Measurements from ENCODE around the gene RFX7.
"Not testable (repeated sequence)": the region's sequence is repeated elsewhere in the genome, so short reads cannot be mapped to it uniquely, and the experiment has no call there.

Gene RFX7

DNA sequence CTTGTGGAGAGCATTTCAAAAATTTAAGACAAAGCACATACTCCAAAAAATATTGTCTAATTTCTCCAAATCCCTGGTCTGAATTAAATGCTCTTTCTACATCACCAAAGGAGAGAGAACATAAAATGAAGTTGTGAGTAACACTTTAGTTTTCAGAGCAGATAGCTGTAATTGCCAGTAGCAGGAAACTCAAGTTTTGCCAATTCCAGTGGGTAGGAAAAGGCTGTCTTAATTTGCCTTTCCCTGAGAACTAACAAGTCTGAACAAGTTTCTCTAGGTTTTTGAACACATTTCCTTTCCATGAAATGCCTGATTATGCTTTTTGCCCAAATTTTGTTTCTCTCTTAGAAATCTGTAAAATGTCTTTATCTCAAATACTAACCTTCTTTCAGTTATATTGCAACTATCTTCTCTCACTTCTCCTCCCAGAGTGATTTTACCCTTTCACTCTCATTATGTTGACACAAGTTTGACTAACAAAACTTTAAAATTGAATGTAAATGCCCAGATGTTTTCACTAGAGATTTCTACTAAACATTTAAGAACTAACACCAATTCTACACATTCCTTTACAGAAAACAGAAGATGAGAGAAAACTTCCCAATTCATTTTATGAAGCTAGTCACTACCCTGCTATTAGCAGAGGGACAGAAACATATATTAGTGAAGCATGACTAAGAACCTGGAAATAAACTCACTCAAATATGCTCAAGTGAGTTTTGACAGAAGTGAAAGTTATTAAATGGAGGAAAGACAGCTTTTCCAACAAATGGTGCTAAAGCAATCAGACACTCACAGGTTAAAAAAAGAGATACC, 38.4 kb downstream of the RFX7 start:
- no peak for DNase-seq

DNA sequence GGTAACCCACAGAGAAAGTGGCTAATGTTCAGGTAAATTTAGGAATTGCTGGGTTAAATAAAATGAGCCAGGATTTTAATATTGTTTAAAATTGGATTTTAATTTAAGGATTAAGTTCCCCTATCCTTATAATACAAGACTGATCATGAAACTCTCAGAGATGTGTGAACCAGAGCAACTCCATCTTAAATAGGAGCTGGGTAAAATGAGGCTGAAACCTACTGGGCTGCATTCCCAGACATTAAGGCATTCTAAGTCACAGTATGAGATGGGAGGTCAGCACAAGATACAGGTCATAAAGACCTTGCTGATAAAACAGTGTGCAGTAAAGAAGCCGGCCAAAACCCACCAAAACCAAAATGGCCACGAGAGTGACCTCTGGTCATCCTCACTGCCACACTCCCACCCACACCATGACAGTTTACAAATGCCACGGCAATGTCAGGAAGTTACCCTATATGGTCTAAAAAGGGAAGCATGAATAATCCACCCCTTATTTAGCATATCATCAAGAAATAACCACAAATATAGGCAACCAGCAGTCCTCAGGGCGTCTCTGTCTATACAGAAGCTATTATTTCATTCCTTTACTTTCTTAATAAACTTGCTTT, 40.3 kb downstream of the RFX7 start:
- not testable (repeated sequence) for DNase-seq

- DNase-seq, result no peak
Measured at GRCh38 chr15:56202701-56203100, 41.0 kb downstream of the RFX7 start.

DNA sequence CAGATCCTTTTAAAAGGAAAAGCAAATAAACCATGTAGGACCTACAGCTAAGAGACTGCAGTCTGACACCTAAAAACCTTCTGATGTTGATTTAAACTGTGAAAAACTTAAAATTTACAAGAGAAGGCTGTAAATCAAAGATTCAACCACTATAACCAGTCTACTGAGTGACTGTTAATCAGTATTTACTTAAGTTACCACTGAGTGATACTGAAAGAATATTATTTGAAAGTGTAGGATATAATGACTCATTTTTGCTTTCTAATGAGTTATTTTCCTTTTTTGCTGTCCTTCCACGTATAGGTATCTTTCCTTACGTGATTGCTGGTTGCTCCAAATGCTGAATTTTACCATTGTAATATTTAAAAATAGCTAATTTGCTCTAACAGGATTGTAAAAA, 44.6 kb downstream of the RFX7 start:
- DNase-seq, result no peak

DNA sequence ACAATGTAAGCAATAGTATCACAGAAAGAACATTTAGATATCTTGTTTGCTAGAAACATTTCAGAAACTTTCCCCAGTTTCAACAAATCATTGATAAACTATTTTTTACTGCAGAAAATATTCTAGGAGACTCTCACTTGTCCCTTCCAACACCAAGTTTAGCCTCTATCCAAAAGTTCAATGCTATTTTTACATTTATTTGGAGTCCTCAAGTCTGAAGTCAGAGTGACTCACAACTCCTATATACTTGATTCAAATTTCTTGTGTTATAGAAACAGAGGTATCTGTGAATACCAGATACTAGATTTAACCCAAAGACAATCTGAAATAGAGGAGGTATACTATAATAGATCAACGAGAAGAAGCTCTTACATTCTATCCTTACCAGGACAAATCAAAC, 49.6 kb downstream of the RFX7 start:
- DNase-seq, result no peak

DNA sequence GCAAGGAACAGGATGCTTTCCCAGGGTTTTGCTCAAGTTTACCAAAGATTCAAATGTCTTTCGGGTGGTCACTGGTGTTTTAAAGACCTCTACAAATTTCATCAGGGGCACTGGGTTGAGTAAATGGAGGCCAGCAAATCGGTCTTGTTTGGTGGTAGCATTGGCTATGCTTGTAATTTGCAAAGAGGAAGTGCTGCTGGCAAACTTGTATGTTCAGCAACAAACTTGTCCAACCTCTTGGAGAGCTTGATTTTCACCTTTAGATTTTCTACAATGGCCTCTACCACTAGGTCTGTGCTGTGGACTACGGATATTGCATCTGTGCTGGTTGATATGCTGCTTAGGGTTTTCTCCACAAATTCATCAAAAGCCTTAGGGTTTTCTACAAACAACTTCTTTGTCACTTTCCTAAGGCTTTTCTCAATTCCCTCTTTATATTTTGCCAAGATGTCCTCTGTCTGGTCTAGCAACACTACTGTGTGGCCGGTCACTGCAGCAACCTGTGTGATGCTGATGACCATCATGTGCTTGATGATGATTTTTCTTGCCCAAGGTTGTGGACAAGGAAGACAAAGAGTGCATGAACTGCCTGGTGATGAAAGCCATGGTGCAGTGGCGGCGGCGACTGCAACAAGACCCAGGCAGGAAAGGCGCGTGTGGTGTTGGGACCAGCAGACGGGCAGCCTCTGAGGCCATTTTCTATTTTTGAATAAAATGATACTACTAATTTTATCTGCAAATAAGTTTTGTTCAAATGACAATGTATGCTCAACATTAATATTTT, 50.8 kb downstream of the RFX7 start:
- no peak for DNase-seq

- no peak for DNase-seq
Measured at GRCh38 chr15:56187665-56188064, 56.0 kb downstream of the RFX7 start.

DNA sequence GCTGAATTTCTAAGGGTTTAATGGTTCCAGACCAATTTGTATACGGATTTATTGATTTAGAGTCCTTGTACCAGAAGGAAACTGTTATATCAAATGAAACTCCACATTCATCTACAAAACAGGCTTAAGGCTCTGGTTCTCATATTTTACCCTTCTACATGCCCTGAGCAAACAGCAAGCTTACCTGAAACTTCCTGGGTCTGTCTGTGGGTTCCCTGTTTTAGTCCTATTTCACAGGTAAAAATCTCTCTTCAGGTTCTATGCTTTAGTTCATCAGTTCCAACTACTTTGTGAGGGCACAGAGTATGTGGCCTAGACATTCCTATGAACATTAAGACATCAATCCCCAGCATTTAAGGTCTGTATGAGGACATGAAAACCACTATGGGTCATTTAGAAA, 57.7 kb downstream of the RFX7 start:
- no peak for DNase-seq

DNA sequence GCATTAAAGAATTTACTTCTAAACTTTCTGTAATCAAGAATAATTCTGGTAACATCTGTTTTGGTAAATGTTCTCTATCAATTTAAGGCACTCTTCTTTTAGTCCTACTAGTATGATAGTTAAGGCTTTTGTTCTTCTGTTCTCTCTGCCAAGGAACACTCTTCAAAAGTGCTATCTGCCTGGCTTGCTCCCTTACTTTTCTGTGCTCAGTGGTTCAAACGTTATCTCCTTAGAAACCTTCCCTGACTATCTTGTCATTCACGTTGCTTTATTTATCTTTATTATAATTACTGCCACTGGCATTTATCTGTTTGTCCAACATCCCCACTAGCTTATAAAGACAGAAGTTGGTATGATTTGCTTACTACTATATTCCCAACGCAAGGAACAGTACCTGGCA, 59.2 kb downstream of the RFX7 start:
- DNase-seq, result no peak

DNA sequence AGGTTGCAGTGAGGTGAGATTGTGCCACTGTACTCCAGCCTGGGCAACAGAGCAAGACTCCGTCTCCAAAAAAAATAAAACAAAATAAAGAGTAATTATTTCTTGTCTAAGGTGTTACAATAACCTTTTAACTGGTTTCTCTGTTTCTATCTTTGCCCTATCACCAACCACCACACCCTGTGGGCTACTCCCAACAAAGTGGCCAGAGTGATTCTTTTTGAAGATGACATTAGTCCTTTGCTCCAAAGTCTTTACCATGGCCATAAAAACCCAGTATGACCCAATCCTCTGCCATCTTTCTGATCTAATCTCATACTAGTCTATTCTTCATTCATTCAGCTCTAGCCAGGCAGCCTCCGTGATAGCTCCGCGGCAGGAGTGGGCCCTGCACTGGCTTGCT, 62.8 kb downstream of the RFX7 start:
- no peak for DNase-seq

DNA sequence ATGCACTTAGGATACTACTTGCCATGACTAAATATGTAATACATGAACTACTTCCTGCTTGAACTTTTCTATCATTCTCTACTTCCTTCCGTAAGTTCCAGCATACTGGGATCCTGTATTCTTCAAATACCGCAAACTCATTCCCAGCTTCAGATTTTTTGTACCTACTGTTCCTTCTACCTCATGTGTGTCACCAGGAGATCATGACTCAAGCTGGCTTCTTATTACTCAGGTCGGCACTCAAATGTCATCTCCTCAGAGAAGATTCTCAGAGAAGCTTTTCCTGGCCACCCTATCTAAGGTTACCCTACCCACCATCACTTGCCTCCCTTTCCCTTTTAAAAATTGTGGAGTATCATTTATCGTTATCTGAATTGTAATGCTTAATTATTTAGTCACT, 66.7 kb downstream of the RFX7 start:
- no peak for DNase-seq

- no peak for DNase-seq
Measured at GRCh38 chr15:56175788-56176187, 67.9 kb downstream of the RFX7 start.

DNA sequence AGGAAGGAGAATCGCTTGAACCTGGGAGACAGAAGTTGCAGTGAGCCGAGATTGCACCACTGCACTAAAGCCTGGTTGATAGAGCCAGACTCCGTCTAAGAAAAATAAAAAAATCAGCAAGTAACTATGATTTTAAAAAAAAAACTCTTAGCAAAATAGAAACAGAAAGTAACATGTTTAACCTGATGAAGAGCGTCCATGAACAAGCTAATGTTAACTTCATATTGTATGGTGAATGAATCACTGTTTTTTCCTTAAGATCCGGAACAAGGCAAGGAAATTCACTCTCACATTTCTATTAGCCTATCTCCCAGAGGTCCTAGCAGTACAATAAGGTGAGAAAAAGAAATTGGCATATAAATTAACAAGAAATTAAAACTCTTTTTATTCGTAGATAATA, 69.0 kb downstream of the RFX7 start:
- no peak for DNase-seq

DNA sequence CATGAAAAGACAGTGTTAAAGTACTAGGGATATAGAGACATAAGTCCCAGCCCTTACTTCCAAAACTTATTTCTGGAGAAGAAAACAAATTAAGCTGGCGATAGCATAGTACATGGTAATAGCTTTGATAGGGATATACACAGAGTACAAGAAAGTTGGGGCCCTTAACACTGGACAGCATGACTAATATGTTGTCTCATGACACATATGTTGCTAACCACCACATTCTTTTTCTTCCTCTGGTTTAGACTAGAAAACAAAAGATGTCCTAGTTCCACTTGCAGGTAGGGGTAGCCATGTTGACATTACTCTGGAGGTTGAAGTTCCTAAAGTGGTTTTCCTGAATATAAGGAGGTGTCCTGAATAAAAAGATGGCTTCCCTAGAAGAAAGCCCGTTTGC, 75.3 kb downstream of the RFX7 start:
- DNase-seq, result no peak

GRCh38 chr15:56165234-56165633, 78.4 kb downstream of the RFX7 start:
- no peak for DNase-seq

DNA sequence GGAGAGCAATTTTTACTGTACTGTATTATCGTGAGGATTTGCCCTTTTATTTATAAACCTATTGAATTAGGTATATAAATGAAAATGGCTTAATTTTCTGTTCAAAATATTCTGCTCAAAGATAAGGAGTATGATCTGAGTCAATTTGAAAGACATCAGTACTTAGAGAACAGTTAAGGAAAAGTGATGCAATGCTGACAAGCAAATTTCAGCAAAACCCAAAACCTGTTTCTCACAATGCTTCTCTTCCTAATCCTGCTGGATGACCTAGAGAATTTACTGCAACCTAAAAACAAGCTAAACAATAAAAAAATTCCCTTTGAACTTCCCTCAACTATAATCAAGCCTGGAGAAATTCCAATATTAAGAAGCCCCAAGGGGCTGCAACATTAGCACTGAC, 82.7 kb downstream of the RFX7 start:
- no peak for DNase-seq

GRCh38 chr15:56156877-56157276, 86.8 kb downstream of the RFX7 start:
- DNase-seq, result no peak

- not testable (repeated sequence) for DNase-seq
Measured at GRCh38 chr15:56155278-56155677, 88.4 kb downstream of the RFX7 start.

GRCh38 chr15:56154768-56155167, 88.9 kb downstream of the RFX7 start:
- not testable (repeated sequence) for DNase-seq

- no peak for DNase-seq
Measured at GRCh38 chr15:56150204-56150603, 93.5 kb downstream of the RFX7 start.

DNA sequence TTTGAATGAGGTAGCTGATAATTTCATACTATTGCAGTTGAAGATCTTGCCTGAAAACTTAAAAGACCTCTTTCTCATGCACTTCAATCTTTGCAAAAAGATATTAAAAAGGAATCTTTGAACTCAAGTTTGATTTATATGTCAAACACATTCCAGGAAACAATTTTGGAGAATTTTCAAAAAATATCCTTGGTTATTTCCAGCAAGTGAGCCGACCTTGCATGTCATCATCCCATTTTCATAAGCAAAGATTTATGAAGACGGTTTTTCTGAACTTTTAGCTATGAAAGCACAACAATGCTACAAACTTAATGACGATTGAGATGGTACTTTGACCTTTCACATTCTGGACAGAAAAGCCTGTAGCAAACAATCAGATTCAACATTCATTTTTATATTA, 95.6 kb downstream of the RFX7 start:
- DNase-seq, result no peak

- DNase-seq, result no peak
Measured at GRCh38 chr15:56146756-56147155, 96.9 kb downstream of the RFX7 start.

DNA sequence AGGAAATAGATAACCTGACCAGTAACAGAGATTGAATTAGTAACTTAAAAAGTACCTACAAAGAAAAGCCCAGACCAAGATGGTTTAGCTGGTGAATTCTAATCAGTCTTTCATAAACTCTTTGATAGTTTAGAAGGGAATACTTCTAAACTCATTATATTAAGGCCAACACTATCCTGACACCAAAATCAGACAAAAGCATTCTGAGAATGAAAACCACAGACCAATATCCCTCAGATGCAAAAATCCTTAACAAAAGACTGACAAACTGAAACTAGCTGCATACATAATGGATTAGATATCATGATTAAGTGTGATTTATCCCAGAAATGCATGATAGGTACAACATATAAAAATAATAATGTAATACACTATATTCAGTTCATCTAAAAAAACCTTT, 115.6 kb downstream of the RFX7 start:
- no peak for DNase-seq

DNA sequence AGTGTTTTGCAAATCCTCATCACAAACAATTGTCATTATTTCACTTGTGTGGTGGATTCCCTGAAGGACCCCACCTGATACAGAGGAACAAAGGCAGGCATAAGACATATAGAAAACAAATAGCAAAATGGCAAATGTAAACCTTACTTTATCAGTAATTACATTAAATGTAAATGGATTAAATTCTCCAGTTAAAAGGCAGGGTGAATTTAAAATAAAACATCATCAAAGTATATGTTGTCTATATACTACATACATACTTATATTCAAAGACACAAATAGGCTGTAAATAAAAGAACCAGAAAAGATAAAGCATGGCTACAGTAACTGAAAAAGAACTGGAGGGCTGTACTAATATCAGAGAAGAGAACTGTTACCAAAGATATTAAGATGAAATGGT, 117.3 kb downstream of the RFX7 start:
- DNase-seq, result no peak

All from C1 segment of cervical spinal cord (tissue), 14 donors.